DOHH2 (cell line): ENCODE measurements around the gene MED8.

Experiments used
- CTCF ChIP-seq: fragments of 200-600 bp; sonication (generic); IDR thresholded peaks from one replicate; pipeline ENCODE4 v1.5.1; 2014; ENCODE audit warnings: antibody characterized with exemption, mild to moderate bottlenecking, low read depth, low read length; ENCODE audit not compliant: poor library complexity, severe bottlenecking
- EZH2phosphoT487 ChIP-seq: fragments of 200-600 bp; sonication (generic); IDR thresholded peaks from 2 replicates; pipeline ENCODE4 v1.6.1; 2017; ENCODE audit warnings: borderline replicate concordance, mild to moderate bottlenecking, antibody characterized with exemption, low read length, moderate library complexity, mixed read lengths

- TF ChIP-seq CTCF (peak; percentile 48), EZH2phosphoT487 (no peak)
These were observed 21.5 kb downstream of the MED8 start, which contains the start of gene ELOVL1 for GRCh38 chr1:43367904-43368645.
